Uterus (tissue), 4 donors: Measurements from ENCODE around the gene OTOA. TPM values are rescaled to one million over a fixed set of nuclear protein-coding genes. Genes with fewer than 3 reads are reported as not detected.

Source experiments
- DNase-seq, 2 donors: peaks; one replicate each; pipeline ENCODE4 v3.0.0-alpha.2; 2019 to 2020
- H3K27ac ChIP-seq, 2 donors: fragments of 200-600 bp; sonication (generic); 1 replicate in 1 of 2; 2 replicates in 1 of 2; pipeline ENCODE4 v1.5.1; 2016 to 2018
- H3K27me3 ChIP-seq, 2 donors: fragments of 200-600 bp; sonication (generic); one replicate each; pipeline ENCODE4 v1.5.1; 2018 to 2019; ENCODE audit warnings: control low read depth in 1 of 2
- H3K36me3 ChIP-seq, 2 donors: fragments of 200-600 bp; sonication (generic); one replicate each; pipeline ENCODE4 v1.5.1; 2019; ENCODE audit warnings: control low read depth in 1 of 2
- H3K4me1 ChIP-seq, 2 donors: fragments of 200-600 bp; sonication (generic); one replicate each; pipeline ENCODE4 v1.5.1; 2018 to 2019; ENCODE audit warnings: control low read depth in 1 of 2
- H3K4me3 ChIP-seq, 2 donors: fragments of 200-600 bp; sonication (generic); 1 replicate in 1 of 2; 2 replicates in 1 of 2; pipeline ENCODE4 v1.5.1; 2018 to 2019; ENCODE audit warnings: mild to moderate bottlenecking in 1 of 2
- H3K9me3 ChIP-seq, 2 donors: fragments of 200-600 bp; sonication (generic); one replicate each; pipeline ENCODE4 v1.5.1; 2019; ENCODE audit warnings: control low read depth in 1 of 2
- CTCF ChIP-seq, 4 experiments: fragments of 200-600 bp in 2 of 4; fragments of 450-650 bp in 2 of 4; sonication (generic) in 2 of 4; IDR thresholded peaks; one replicate each; pipeline ENCODE4 v1.5.1; 2016 to 2019; ENCODE audit warnings: antibody characterized with exemption in 4 of 4, mild to moderate bottlenecking in 2 of 4, moderate library complexity in 1 of 4
- POLR2A ChIP-seq, 2 donors: fragments of 450-650 bp; IDR thresholded peaks; one replicate each; pipeline ENCODE4 v1.6.1; 2016; ENCODE audit warnings: antibody characterized with exemption in 2 of 2, mild to moderate bottlenecking in 1 of 2, moderate library complexity in 1 of 2
- intact Hi-C: fragments of 100-400 bp; cut with DNase I; formaldehyde crosslinking; loops from one replicate; pipeline ENCODE4 v1.15.1; 2023; ENCODE audit warnings: low total_unique reads
- total RNA-seq, 4 donors: library from RNA; depleted of rRNA in 3 of 4; stranded (reverse); fragments of >200 nt in 3 of 4; gene quantifications; one replicate each; pipeline versions ENCODE4 v1.1.0 to v1.2.4, GENCODE V29; 2014 to 2023
- donor health status: DM: yes; HTN: yes; CAD: no.

OTOA gene
- total RNA-seq, 4 donors from 2014 or later, result 0.21 to 0.28 TPM; not detected in 2

- no peak for DNase-seq
- Histone ChIP-seq H3K9me3 (no peaks in the 10 kb centered on the region), H3K36me3 (no peaks in the 10 kb centered on the region), H3K27ac (no peak overlapping the region), H3K4me3 (no peak overlapping the region), H3K4me1 (no peaks in the 10 kb centered on the region), H3K27me3 (no peaks in the 10 kb centered on the region)
- TF ChIP-seq POLR2A (IDR thresholded peaks at IDR 0.05) (no peak), CTCF (IDR thresholded peaks at IDR 0.05) (no peak)
- intact Hi-C loops, result no loop called here
Measured at GRCh38 chr16:21620592-21620991, 43.2 kb upstream of the OTOA start.

GRCh38 chr16:21622545-21622944, 41.2 kb upstream of the OTOA start:
- H3K9me3 ChIP-seq, result no peaks in the 10 kb centered on the region
- DNase-seq, result no peak
- H3K4me1 ChIP-seq, result peaks cover 0 to 7% of the 10 kb centered on the region in 2 donors
- H3K4me3 ChIP-seq, result no peak overlapping the region
- no peak overlapping the region for H3K27ac ChIP-seq
- no peak for TF ChIP-seq POLR2A (IDR thresholded peaks at IDR 0.05)
- TF ChIP-seq CTCF (IDR thresholded peaks at IDR 0.05), result no peak
- no peaks in the 10 kb centered on the region for H3K27me3 ChIP-seq
- intact Hi-C loops, result no loop called here
- H3K36me3 ChIP-seq, result no peaks in the 10 kb centered on the region

- H3K27me3 ChIP-seq, result no peaks in the 10 kb centered on the region
- H3K36me3 ChIP-seq, result no peaks in the 10 kb centered on the region
- TF ChIP-seq CTCF (IDR thresholded peaks at IDR 0.05) (no peak), POLR2A (IDR thresholded peaks at IDR 0.05) (no peak)
- no peak overlapping the region for H3K4me3 ChIP-seq
- peaks cover 0 to 7% of the 10 kb centered on the region in 2 donors for H3K4me1 ChIP-seq
- H3K27ac ChIP-seq, result peak overlapping the region in 1 of 2 donors; percentile 15
- H3K9me3 ChIP-seq, result no peaks in the 10 kb centered on the region
- DNase-seq, result no peak
- intact Hi-C loops, result no loop called here
Measured at GRCh38 chr16:21625026-21625425, 38.7 kb upstream of the OTOA start.

- DNase-seq, result peak; percentile 63 to 85
- Histone ChIP-seq H3K4me3 (no peak overlapping the region), H3K36me3 (no peaks in the 10 kb centered on the region), H3K27ac (peak overlapping the region; percentile 67 to 82), H3K9me3 (no peaks in the 10 kb centered on the region), H3K4me1 (peaks cover 0 to 7% of the 10 kb centered on the region in 2 donors), H3K27me3 (no peaks in the 10 kb centered on the region)
- intact Hi-C loops, result no loop called here
- TF ChIP-seq POLR2A (IDR thresholded peaks at IDR 0.05) (no peak), CTCF (IDR thresholded peaks at IDR 0.05) (no peak)
Measured at GRCh38 chr16:21626659-21627277, 37.0 kb upstream of the OTOA start.

GRCh38 chr16:21628121-21628726, 35.5 kb upstream of the OTOA start:
- Histone ChIP-seq H3K4me1 (peaks cover 0 to 7% of the 10 kb centered on the region in 2 donors), H3K4me3 (no peak overlapping the region), H3K36me3 (no peaks in the 10 kb centered on the region), H3K27ac (peak overlapping the region in 1 of 2 donors; percentile 82), H3K27me3 (no peaks in the 10 kb centered on the region), H3K9me3 (no peaks in the 10 kb centered on the region)
- no peak for TF ChIP-seq POLR2A (IDR thresholded peaks at IDR 0.05)
- no peak for DNase-seq
- intact Hi-C loops, result no loop called here
